ENCODE data around the gene OTOG. TPM values are rescaled to one million over a fixed set of nuclear protein-coding genes. Genes with fewer than 3 reads are reported as not detected.

OTOG gene
- total and polyA plus RNA-seq, 2 donors (not counting 1 experiment from before 2014, with no cell fraction given), result not detected

DNA sequence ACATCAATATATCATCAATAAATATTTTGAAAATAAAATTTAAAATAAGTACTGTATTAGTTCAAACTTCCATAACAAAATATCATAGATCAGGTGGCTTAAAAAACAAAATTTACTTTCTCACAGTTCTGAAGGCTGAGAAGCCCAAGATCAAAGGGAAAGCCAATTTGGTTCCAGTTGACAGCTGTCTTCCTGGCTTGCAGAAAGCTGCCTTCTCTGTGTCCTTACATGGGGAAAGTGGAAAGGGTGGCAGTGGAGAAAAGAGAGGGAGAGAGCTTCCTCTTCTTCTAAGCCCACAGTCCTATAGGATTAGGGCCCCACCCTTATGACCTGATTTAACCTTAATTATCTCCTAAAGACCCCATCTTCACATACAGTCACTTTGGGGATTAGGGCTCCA lies 121.1 kb downstream of the OTOG start:
- intact Hi-C loops (cut with micrococcal nuclease), result no loop called here
- no peaks in the 10 kb centered on the region for H3K36me3 ChIP-seq (replicated peaks in 1 of 2; ENCODE audit: control extremely low read depth in 1 of 2, control insufficient read depth in 1 of 2, extremely low read depth in 1 of 2, insufficient read depth in 2 of 2, low read length in 1 of 2)
- H3K4me1 ChIP-seq (ENCODE audit: control insufficient read depth in 2 of 2, insufficient read depth in 2 of 2, low read length in 2 of 2), result no peaks in the 10 kb centered on the region
- H4K20me1 ChIP-seq (ENCODE audit: control insufficient read depth, insufficient read depth, low read length, poor library complexity, severe bottlenecking), result no peaks in the 10 kb centered on the region
- H3K9me3 Mint-ChIP-seq (ENCODE audit: insufficient read depth), result no peaks in the 10 kb centered on the region
- H3K79me2 ChIP-seq (ENCODE audit: control insufficient read depth, insufficient read depth, low read length), result no peaks in the 10 kb centered on the region
- TF ChIP-seq EZH2 (IDR thresholded peaks at IDR 0.05; ENCODE audit: borderline replicate concordance, insufficient read depth, low read depth, low read length, poor library complexity, severe bottlenecking), result no peak
- no peak for TF ChIP-seq CTCF (IDR thresholded peaks at IDR 0.05)
- H3K27ac ChIP-seq (ENCODE audit: low read length in 2 of 2), result no peak overlapping the region
- POLR2A ChIA-PET, result interaction anchor here (0.5 kb wide), 1 partner anchor 18 kb away, joined by 4 read pairs; no protein-coding TSS in a partner anchor
- DNase-seq, result no peak
- no peak overlapping the region for H3K4me2 ChIP-seq (replicated peaks; ENCODE audit: low read depth, low read length, poor library complexity, severe bottlenecking)
- no peak overlapping the region for H3K9ac ChIP-seq (ENCODE audit: low read length)
- H3K4me3 Mint-ChIP-seq, result no peak overlapping the region
- no peaks in the 10 kb centered on the region for H3K4me1 Mint-ChIP-seq
- H3K9me3 ChIP-seq (ENCODE audit: control extremely low read depth in 1 of 3, control insufficient read depth in 2 of 3, insufficient read depth in 1 of 3, low read length in 2 of 3), result no peaks in the 10 kb centered on the region
- no peak overlapping the region for H3K4me3 ChIP-seq (ENCODE audit: control extremely low read depth in 1 of 5, extremely low read depth in 1 of 5, insufficient read depth in 1 of 5, low read depth in 2 of 5, low read length in 4 of 5)
- ATAC-seq (ENCODE audit: low read depth), result no peak
- peaks cover 0 to 5% (median 1%) of the 10 kb centered on the region in 4 experiments for H3K27me3 ChIP-seq (replicated peaks in 1 of 4; ENCODE audit: control extremely low read depth in 1 of 4, control insufficient read depth in 3 of 4, insufficient read depth in 4 of 4, low read length in 3 of 4)
- CTCF ChIA-PET, result no interaction called here
- H3K27ac Mint-ChIP-seq, result no peak overlapping the region
- peaks cover 20% of the 10 kb centered on the region for H3K27me3 Mint-ChIP-seq
- no peak overlapping the region for H2AFZ ChIP-seq (ENCODE audit: insufficient read depth, low read depth, low read length, poor library complexity, severe bottlenecking)

DNA sequence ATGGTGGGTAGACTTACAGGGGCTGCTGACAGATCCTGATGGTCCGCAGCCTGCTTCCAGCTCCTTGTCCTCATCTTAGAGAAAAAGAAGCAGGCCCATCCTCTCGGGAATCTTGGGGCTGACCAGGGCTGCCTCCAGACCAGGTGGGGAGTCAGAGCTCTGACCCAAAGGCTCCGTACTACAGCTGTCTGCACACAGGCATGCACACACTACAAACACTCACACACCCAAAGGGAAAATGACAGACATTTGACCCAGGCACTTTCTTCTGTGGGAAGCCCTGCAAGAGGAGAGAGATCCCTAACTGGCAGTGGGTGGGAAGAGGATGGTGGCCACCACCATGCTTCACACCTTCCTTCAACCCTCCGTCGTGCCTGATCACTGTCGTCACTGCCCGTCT lies 125.4 kb downstream of the OTOG start:
- Histone ChIP-seq H4K20me1 (ENCODE audit: control insufficient read depth, insufficient read depth, low read length, poor library complexity, severe bottlenecking) (no peaks in the 10 kb centered on the region), H3K79me2 (ENCODE audit: control insufficient read depth, insufficient read depth, low read length) (no peaks in the 10 kb centered on the region), H3K4me2 (replicated peaks; ENCODE audit: low read depth, low read length, poor library complexity, severe bottlenecking) (no peak overlapping the region), H3K36me3 (replicated peaks in 1 of 2; ENCODE audit: control extremely low read depth in 1 of 2, control insufficient read depth in 1 of 2, extremely low read depth in 1 of 2, insufficient read depth in 2 of 2, low read length in 1 of 2) (no peaks in the 10 kb centered on the region), H3K27me3 (replicated peaks in 1 of 4; ENCODE audit: control extremely low read depth in 1 of 4, control insufficient read depth in 3 of 4, insufficient read depth in 4 of 4, low read length in 3 of 4) (peaks cover 0 to 5% (median 0%) of the 10 kb centered on the region in 4 experiments), H3K9me3 (ENCODE audit: control extremely low read depth in 1 of 3, control insufficient read depth in 2 of 3, insufficient read depth in 1 of 3, low read length in 2 of 3) (no peaks in the 10 kb centered on the region), H2AFZ (ENCODE audit: insufficient read depth, low read depth, low read length, poor library complexity, severe bottlenecking) (no peak overlapping the region), H3K9ac (ENCODE audit: low read length) (no peak overlapping the region), H3K4me1 (ENCODE audit: control insufficient read depth in 2 of 2, insufficient read depth in 2 of 2, low read length in 2 of 2) (no peaks in the 10 kb centered on the region), H3K27ac (ENCODE audit: low read length in 2 of 2) (no peak overlapping the region), H3K4me3 (ENCODE audit: control extremely low read depth in 1 of 5, extremely low read depth in 1 of 5, insufficient read depth in 1 of 5, low read depth in 2 of 5, low read length in 4 of 5) (no peak overlapping the region)
- ChIA-PET POLR2A (no interaction called here), CTCF (no interaction called here)
- intact Hi-C loops (cut with micrococcal nuclease), result no loop called here
- Mint-ChIP-seq H3K4me1 (no peaks in the 10 kb centered on the region), H3K27me3 (peaks cover 38% of the 10 kb centered on the region), H3K27ac (no peak overlapping the region), H3K9me3 (ENCODE audit: insufficient read depth) (peaks cover 14% of the 10 kb centered on the region), H3K4me3 (no peak overlapping the region)
- TF ChIP-seq EZH2 (IDR thresholded peaks at IDR 0.05; ENCODE audit: borderline replicate concordance, insufficient read depth, low read depth, low read length, poor library complexity, severe bottlenecking) (no peak), CTCF (IDR thresholded peaks at IDR 0.05) (no peak)
- WGBS (ENCODE audit: insufficient coverage), result 98% methylated on average over 7 of the region's 7 CpGs
- ATAC-seq (ENCODE audit: low read depth), result no peak
- DNase-seq, result no peak
